Measurements from ENCODE around the gene PNPLA5. TPM values are rescaled to one million over a fixed set of nuclear protein-coding genes. Genes with fewer than 3 reads are reported as not detected.
A peak's percentile ranks its signal among the peaks of the same experiment; 100 is the strongest.

PNPLA5 gene
- polyA plus RNA-seq, 4 donors = not detected

- DNase-seq = no peak
- FAIRE-seq = no peak
- WGBS, 3 donors = 62 to 72% (median 62%) methylated on average over 8 of the region's 8 CpGs
- peaks cover 6 to 17% (median 16%) of the 10 kb centered on the region in 3 donors for H3K27me3 ChIP-seq (ENCODE audit: control insufficient read depth in 3 of 3, insufficient read depth in 3 of 3, low read length in 3 of 3)
- H3K36me3 ChIP-seq (ENCODE audit: control insufficient read depth in 3 of 3, insufficient read depth in 2 of 3, low read depth in 1 of 3, low read length in 3 of 3) = no peaks in the 10 kb centered on the region
- H3K4me3 ChIP-seq (ENCODE audit: low read depth in 1 of 3, low read length in 3 of 3) = no peak overlapping the region
- H3K4me1 ChIP-seq (ENCODE audit: control insufficient read depth in 3 of 3, insufficient read depth in 2 of 3, low read depth in 1 of 3, low read length in 2 of 3) = no peaks in the 10 kb centered on the region
- H3K27ac ChIP-seq (ENCODE audit: low read depth in 1 of 3, low read length in 2 of 3) = no peak overlapping the region
- H3K9me3 ChIP-seq (ENCODE audit: control insufficient read depth in 2 of 2, insufficient read depth in 1 of 2, low read depth in 1 of 2, low read length in 1 of 2) = no peaks in the 10 kb centered on the region
Observed at GRCh38 chr22:43886231-43886630, 5.6 kb downstream of the PNPLA5 start.

- H3K27ac ChIP-seq (ENCODE audit: low read depth in 1 of 3, low read length in 2 of 3) = no peak overlapping the region
- FAIRE-seq (no peak), DNase-seq (no peak)
- H3K27me3 ChIP-seq (ENCODE audit: control insufficient read depth in 3 of 3, insufficient read depth in 3 of 3, low read length in 3 of 3) = peaks cover 3 to 13% (median 13%) of the 10 kb centered on the region in 3 donors
- no peaks in the 10 kb centered on the region for H3K9me3 ChIP-seq (ENCODE audit: control insufficient read depth in 2 of 2, insufficient read depth in 1 of 2, low read depth in 1 of 2, low read length in 1 of 2)
- no peak overlapping the region for H3K4me3 ChIP-seq (ENCODE audit: low read depth in 1 of 3, low read length in 3 of 3)
- WGBS, 3 donors = 84 to 94% (median 89%) methylated on average over 6 of the region's 6 CpGs
- H3K4me1 ChIP-seq (ENCODE audit: control insufficient read depth in 3 of 3, insufficient read depth in 2 of 3, low read depth in 1 of 3, low read length in 2 of 3) = no peaks in the 10 kb centered on the region
- no peaks in the 10 kb centered on the region for H3K36me3 ChIP-seq (ENCODE audit: control insufficient read depth in 3 of 3, insufficient read depth in 2 of 3, low read depth in 1 of 3, low read length in 3 of 3)
Observed at GRCh38 chr22:43885786-43886185, 6.0 kb downstream of the PNPLA5 start.

- peaks cover 0 to 8% (median 8%) of the 10 kb centered on the region in 3 donors for H3K27me3 ChIP-seq (ENCODE audit: control insufficient read depth in 3 of 3, insufficient read depth in 3 of 3, low read length in 3 of 3)
- no peak overlapping the region for H3K27ac ChIP-seq (ENCODE audit: low read depth in 1 of 3, low read length in 2 of 3)
- FAIRE-seq = no peak
- no peak for DNase-seq
- H3K4me1 ChIP-seq (ENCODE audit: control insufficient read depth in 3 of 3, insufficient read depth in 2 of 3, low read depth in 1 of 3, low read length in 2 of 3) = no peaks in the 10 kb centered on the region
- no peaks in the 10 kb centered on the region for H3K36me3 ChIP-seq (ENCODE audit: control insufficient read depth in 3 of 3, insufficient read depth in 2 of 3, low read depth in 1 of 3, low read length in 3 of 3)
- WGBS, 3 donors = 62 to 69% (median 63%) methylated on average over 6 to 7 of the region's 7 CpGs
- no peak overlapping the region for H3K4me3 ChIP-seq (ENCODE audit: low read depth in 1 of 3, low read length in 3 of 3)
- no peaks in the 10 kb centered on the region for H3K9me3 ChIP-seq (ENCODE audit: control insufficient read depth in 2 of 2, insufficient read depth in 1 of 2, low read depth in 1 of 2, low read length in 1 of 2)
Observed at GRCh38 chr22:43885319-43885671, 6.5 kb downstream of the PNPLA5 start.

GRCh38 chr22:43884600-43885318 is 7.1 kb downstream of the PNPLA5 start:
- peak; percentile 39 to 52 for DNase-seq
- H3K4me1 ChIP-seq (ENCODE audit: control insufficient read depth in 3 of 3, insufficient read depth in 2 of 3, low read depth in 1 of 3, low read length in 2 of 3) = no peaks in the 10 kb centered on the region
- no peaks in the 10 kb centered on the region for H3K9me3 ChIP-seq (ENCODE audit: control insufficient read depth in 2 of 2, insufficient read depth in 1 of 2, low read depth in 1 of 2, low read length in 1 of 2)
- H3K4me3 ChIP-seq (ENCODE audit: low read depth in 1 of 3, low read length in 3 of 3) = no peak overlapping the region
- H3K27me3 ChIP-seq (ENCODE audit: control insufficient read depth in 3 of 3, insufficient read depth in 3 of 3, low read length in 3 of 3) = peaks cover 0 to 3% (median 2%) of the 10 kb centered on the region in 3 donors
- H3K27ac ChIP-seq (ENCODE audit: low read depth in 1 of 3, low read length in 2 of 3) = no peak overlapping the region
- 18 to 22% (median 21%) methylated on average over 18 of the region's 18 CpGs for WGBS, 3 donors
- FAIRE-seq = no peak
- H3K36me3 ChIP-seq (ENCODE audit: control insufficient read depth in 3 of 3, insufficient read depth in 2 of 3, low read depth in 1 of 3, low read length in 3 of 3) = no peaks in the 10 kb centered on the region

GRCh38 chr22:43883719-43884415 is 7.9 kb downstream of the PNPLA5 start:
- Histone ChIP-seq H3K4me3 (ENCODE audit: low read depth in 1 of 3, low read length in 3 of 3) (no peak overlapping the region), H3K9me3 (ENCODE audit: control insufficient read depth in 2 of 2, insufficient read depth in 1 of 2, low read depth in 1 of 2, low read length in 1 of 2) (no peaks in the 10 kb centered on the region), H3K4me1 (ENCODE audit: control insufficient read depth in 3 of 3, insufficient read depth in 2 of 3, low read depth in 1 of 3, low read length in 2 of 3) (no peaks in the 10 kb centered on the region), H3K27ac (ENCODE audit: low read depth in 1 of 3, low read length in 2 of 3) (no peak overlapping the region), H3K36me3 (ENCODE audit: control insufficient read depth in 3 of 3, insufficient read depth in 2 of 3, low read depth in 1 of 3, low read length in 3 of 3) (no peaks in the 10 kb centered on the region), H3K27me3 (ENCODE audit: control insufficient read depth in 3 of 3, insufficient read depth in 3 of 3, low read length in 3 of 3) (peaks cover 0 to 2% (median 2%) of the 10 kb centered on the region in 3 donors)
- WGBS, 3 donors = 71 to 85% (median 76%) methylated on average over 16 to 17 of the region's 17 CpGs
- DNase-seq = no peak
- FAIRE-seq = no peak

GRCh38 chr22:43883012-43883661 is 8.7 kb downstream of the PNPLA5 start:
- FAIRE-seq (no peak), DNase-seq (peak; percentile 61 to 65)
- H3K27me3 ChIP-seq (ENCODE audit: control insufficient read depth in 3 of 3, insufficient read depth in 3 of 3, low read length in 3 of 3) = peaks cover 0 to 2% (median 2%) of the 10 kb centered on the region in 3 donors
- no peaks in the 10 kb centered on the region for H3K9me3 ChIP-seq (ENCODE audit: control insufficient read depth in 2 of 2, insufficient read depth in 1 of 2, low read depth in 1 of 2, low read length in 1 of 2)
- no peak overlapping the region for H3K4me3 ChIP-seq (ENCODE audit: low read depth in 1 of 3, low read length in 3 of 3)
- H3K27ac ChIP-seq (ENCODE audit: low read depth in 1 of 3, low read length in 2 of 3) = no peak overlapping the region
- no peaks in the 10 kb centered on the region for H3K4me1 ChIP-seq (ENCODE audit: control insufficient read depth in 3 of 3, insufficient read depth in 2 of 3, low read depth in 1 of 3, low read length in 2 of 3)
- WGBS, 3 donors = 34 to 40% (median 38%) methylated on average over 14 of the region's 14 CpGs
- H3K36me3 ChIP-seq (ENCODE audit: control insufficient read depth in 3 of 3, insufficient read depth in 2 of 3, low read depth in 1 of 3, low read length in 3 of 3) = no peaks in the 10 kb centered on the region

GRCh38 chr22:43882122-43882767 is 9.6 kb downstream of the PNPLA5 start:
- H3K4me3 ChIP-seq (ENCODE audit: low read depth in 1 of 3, low read length in 3 of 3) = no peak overlapping the region
- H3K27ac ChIP-seq (ENCODE audit: low read depth in 1 of 3, low read length in 2 of 3) = no peak overlapping the region
- H3K27me3 ChIP-seq (ENCODE audit: control insufficient read depth in 3 of 3, insufficient read depth in 3 of 3, low read length in 3 of 3) = peaks cover 0 to 2% (median 0%) of the 10 kb centered on the region in 3 donors
- FAIRE-seq (no peak), DNase-seq (no peak)
- no peaks in the 10 kb centered on the region for H3K36me3 ChIP-seq (ENCODE audit: control insufficient read depth in 3 of 3, insufficient read depth in 2 of 3, low read depth in 1 of 3, low read length in 3 of 3)
- 84 to 97% (median 89%) methylated on average over 9 of the region's 9 CpGs for WGBS, 3 donors
- H3K9me3 ChIP-seq (ENCODE audit: control insufficient read depth in 2 of 2, insufficient read depth in 1 of 2, low read depth in 1 of 2, low read length in 1 of 2) = no peaks in the 10 kb centered on the region
- H3K4me1 ChIP-seq (ENCODE audit: control insufficient read depth in 3 of 3, insufficient read depth in 2 of 3, low read depth in 1 of 3, low read length in 2 of 3) = no peaks in the 10 kb centered on the region

Data from small intestine (tissue), 7 donors.